NCI-H82 (cell line): Measurements from ENCODE around the gene DOK1.
"Not testable (repeated sequence)": the region's sequence is repeated elsewhere in the genome, so short reads cannot be mapped to it uniquely, and the experiment has no call there.

ENCODE experiments used
- DNase-seq: peaks from one replicate; lab custom pipeline; 2025; lab: John Stamatoyannopoulos, UW

Gene DOK1

GRCh38 chr2:74548285-74548899 is 6.1 kb upstream of the DOK1 start:
- peak; percentile 86 for DNase-seq

GRCh38 chr2:74548900-74549826 is 5.4 kb upstream of the DOK1 start:
- DNase-seq: peak; percentile 78

GRCh38 chr2:74550231-74550630 is 4.3 kb upstream of the DOK1 start:
- no peak for DNase-seq

- no peak for DNase-seq
Observed at GRCh38 chr2:74551530-74551929, 3.0 kb upstream of the DOK1 start.

GRCh38 chr2:74551942-74552913 is 2.3 kb upstream of the DOK1 start:
- DNase-seq: no peak

- DNase-seq: peak; percentile 56
Observed at GRCh38 chr2:74552914-74553811, 1.4 kb upstream of the DOK1 start.

GRCh38 chr2:74554820-74555531 is 456 bp downstream of the DOK1 start:
- DNase-seq: peak; percentile 65

- no peak for DNase-seq
Observed at GRCh38 chr2:74555610-74556103, 1.1 kb downstream of the DOK1 start.

GRCh38 chr2:74556159-74556558 is 1.6 kb downstream of the DOK1 start:
- no peak for DNase-seq

- no peak for DNase-seq
Observed at GRCh38 chr2:74556831-74557370, 2.4 kb downstream of the DOK1 start.

GRCh38 chr2:74558284-74559230 is 4.0 kb downstream of the DOK1 start:
- DNase-seq: no peak

- no peak for DNase-seq
Observed at GRCh38 chr2:74559912-74560311, 5.4 kb downstream of the DOK1 start.

GRCh38 chr2:74560591-74560990 is 6.1 kb downstream of the DOK1 start:
- no peak for DNase-seq

- DNase-seq: not testable (repeated sequence)
Observed at GRCh38 chr2:74561022-74561421, 6.5 kb downstream of the DOK1 start.

GRCh38 chr2:74562126-74562775 is 7.7 kb downstream of the DOK1 start:
- DNase-seq: no peak

GRCh38 chr2:74564222-74564621 is 9.7 kb downstream of the DOK1 start:
- no peak for DNase-seq

GRCh38 chr2:74566076-74566753 is 11.7 kb downstream of the DOK1 start:
- DNase-seq: no peak

- no peak for DNase-seq
Observed at GRCh38 chr2:74566754-74567085, 12.2 kb downstream of the DOK1 start.
